Cardiac septum (tissue), 1 donor: Measurements from ENCODE around the gene FNDC3A. TPM values are rescaled to one million over a fixed set of nuclear protein-coding genes. Genes with fewer than 3 reads are reported as not detected.
"Not testable (repeated sequence)": the region's sequence is repeated elsewhere in the genome, so short reads cannot be mapped to it uniquely, and the experiment has no call there.

ENCODE experiments used
- DNase-seq: peaks from one replicate; pipeline ENCODE4 v3.0.0-alpha.2; 2020; ENCODE audit warnings: low spot score
- intact Hi-C: fragments of 100-400 bp; cut with DNase I; formaldehyde crosslinking; loops from one replicate; pipeline ENCODE4 v1.14.0; 2022
- total RNA-seq: library from RNA; stranded (reverse); fragmentation: NEBNext Ultra II Directional; extraction: Animal tissue kit (Norgen Biotek cat#: 25700); gene quantifications from one replicate; pipeline ENCODE4 v1.2.1, GENCODE V29; 2021
- donor health status: DM: no; HTN: no; CAD: no.

Gene FNDC3A
- total RNA-seq, 1 donor from 2014 or later = 27.3 TPM

DNA sequence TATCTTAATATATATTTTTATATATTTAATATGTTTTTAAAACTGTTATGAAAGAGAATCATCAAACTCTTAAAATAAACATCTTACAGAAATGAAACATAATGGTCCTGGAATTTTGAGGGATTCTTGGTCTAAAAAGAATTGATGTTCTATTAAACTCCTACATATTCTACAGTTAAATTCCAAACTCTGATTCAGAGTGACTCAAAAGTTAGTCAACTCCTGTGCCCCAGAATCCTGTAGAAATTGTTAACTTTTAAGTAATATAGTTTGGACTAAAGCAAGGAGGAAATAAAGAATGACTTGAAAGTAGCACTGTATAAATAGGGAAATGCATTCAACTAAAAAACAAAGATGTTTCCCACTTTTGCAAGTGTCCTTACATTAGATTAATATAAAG, 47.7 kb downstream of the FNDC3A start:
- intact Hi-C loops = no loop called here
- no peak for DNase-seq

DNA sequence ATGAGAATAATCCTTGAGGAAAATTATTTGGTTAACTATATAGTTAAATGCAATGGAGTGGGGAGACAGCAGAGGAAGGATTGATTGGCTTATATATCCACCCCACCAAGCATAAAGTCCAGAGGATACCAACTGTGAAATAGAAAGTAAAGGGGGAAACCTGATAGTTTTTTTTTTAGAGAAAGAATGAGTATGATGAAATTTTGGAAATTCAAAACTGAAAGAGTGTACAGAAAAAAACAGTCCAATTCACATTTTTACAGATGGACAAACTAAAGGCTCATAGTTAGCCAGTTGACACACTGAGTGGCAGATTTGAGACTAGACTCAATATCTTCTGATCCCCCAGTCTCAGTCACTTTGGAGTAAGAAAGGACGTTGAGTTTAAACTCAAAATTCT, 51.1 kb downstream of the FNDC3A start:
- no peak for DNase-seq
- intact Hi-C loops = no loop called here

DNA sequence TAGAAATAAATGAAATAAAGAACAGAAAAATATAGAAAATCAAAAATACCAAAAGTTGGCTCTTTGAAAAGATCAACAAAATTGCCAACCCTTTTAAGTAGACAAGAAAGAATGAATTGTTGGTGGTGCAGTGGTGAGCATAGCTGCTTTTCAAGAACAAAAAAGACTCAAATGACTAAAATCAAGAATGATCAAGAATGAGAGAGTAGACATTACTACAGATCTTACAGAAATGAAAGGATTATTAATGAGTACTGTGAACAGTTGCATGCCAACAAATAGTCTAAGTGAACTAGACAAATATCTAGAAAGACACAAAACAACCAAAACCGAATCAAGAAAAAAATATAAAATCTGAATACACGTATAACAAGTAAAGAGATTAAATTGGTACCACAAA, 53.9 kb downstream of the FNDC3A start:
- intact Hi-C loops = no loop called here
- DNase-seq = no peak

DNA sequence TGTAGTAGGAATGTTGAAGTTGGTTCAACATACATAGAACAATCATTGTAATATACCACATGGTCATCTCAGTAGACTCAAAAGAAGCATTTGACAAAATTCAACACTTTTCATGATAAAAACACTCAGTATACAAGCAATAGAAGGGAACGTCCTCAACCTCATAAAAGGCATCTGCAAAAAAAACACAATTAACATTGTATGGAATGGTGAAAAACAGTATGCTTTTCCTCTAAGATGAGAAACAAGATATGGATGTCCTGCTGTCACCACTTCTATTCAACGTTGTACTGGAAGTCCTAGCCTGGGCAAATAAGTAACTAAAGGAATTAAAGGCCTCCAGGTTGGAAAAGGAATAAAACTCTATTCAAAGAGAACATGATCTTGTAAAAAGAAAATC, 54.5 kb downstream of the FNDC3A start:
- intact Hi-C loops = no loop called here

DNA sequence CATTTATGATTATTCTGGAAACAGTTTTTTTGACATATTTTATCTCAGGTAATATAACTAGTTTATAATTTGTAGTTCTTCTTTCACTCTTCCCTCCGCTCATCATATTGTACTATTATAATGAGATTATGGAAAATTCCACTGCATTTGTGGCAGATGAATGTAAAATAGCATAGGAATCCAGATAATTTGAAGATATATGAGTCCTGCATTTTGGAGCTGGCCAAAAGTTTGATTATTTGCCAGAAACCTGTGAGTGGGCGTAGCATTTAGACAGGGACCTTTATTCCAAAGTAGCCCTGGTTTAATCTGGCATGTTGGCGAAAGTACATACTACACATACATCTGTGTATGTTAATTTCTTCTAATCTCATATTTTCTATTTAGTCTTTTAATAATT, 65.2 kb downstream of the FNDC3A start:
- DNase-seq = no peak
- intact Hi-C loops = no loop called here

More for the DNA sequence above, 54.5 kb downstream of the FNDC3A start:
- DNase-seq = no peak

- DNase-seq = no peak
- intact Hi-C loops = no loop called here
These were observed 66.8 kb downstream of the FNDC3A start for GRCh38 chr13:49042476-49042875.

DNA sequence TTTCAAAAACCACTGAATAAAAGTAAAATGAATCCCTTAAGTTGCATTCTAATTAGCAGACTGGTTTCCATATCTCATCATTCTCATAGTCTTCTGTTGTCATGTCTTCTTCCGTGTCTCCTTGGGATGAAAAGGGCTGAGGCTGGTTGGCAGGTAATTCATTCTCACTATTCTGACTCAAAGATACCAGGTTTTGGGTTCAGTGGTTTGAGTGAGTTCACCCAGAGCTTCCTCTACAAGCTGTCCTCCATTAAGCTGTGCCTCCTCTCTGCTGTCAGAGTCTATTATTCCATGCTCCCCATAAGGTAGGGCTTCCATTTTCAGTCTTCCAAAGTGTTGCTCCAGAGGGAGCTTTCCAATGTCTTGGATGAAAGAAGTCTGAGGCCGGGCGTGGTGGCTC, 68.3 kb downstream of the FNDC3A start:
- intact Hi-C loops = no loop called here
- no peak for DNase-seq

DNA sequence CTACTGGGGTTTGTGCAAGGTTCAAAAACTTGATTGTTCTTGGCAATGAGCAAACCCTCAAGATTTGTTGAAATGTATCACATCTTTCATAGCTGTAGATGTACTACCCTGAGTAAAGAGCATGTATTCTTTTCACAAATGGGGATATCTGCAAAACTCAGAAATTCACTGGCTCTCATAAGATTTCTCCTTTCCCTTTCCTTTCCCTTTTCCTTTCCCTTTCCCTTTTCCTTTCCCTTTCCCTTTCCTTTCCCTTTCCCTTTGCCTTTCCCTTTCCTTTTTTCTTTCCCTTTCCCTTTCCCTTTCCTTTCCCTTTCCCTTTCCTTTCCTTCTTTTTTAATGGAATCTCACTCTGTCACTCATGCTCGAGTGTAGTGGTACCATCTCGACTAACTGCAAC, 69.1 kb downstream of the FNDC3A start:
- no peak for DNase-seq
- intact Hi-C loops = no loop called here

DNA sequence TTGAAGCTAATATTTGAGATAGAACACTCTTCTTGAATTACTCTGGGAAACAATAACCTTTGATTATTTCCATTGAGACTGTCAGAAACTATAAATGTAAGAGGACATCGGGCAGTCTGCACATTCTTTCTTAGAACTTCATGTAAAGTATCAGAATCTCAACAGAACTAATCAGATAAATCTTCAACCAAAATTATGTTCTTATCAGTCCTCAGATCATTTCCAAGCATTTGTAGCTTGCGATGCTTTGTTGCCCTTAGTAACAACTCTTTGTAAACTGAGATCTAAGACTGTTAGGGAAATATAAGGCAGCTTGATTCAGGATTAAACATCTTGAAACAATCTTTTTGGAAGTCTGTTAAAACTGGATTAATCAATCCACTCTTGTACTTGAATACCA, 70.3 kb downstream of the FNDC3A start:
- no peak for DNase-seq
- intact Hi-C loops = no loop called here

DNA sequence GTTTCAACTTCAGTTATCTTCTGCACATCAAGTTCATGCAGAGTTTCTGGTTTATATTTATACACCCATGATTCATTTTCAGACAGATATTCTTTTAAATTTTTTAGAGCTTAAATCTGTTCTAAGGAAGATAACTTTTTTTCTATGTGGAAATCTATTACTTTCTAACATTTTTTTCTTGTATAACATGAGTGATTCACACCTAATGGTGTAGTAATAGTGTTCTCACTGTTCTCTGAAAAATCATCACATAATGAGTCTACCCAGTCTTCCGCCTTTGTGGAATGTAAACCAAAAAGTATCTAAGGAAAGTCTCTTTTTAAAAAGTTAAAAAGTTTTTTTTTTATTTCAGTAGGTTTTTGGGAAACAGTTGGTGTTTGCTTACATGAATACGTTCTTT, 70.8 kb downstream of the FNDC3A start:
- no peak for DNase-seq
- intact Hi-C loops = no loop called here

GRCh38 chr13:49052813-49053212, 77.1 kb downstream of the FNDC3A start:
- intact Hi-C loops = no loop called here
- no peak for DNase-seq

DNA sequence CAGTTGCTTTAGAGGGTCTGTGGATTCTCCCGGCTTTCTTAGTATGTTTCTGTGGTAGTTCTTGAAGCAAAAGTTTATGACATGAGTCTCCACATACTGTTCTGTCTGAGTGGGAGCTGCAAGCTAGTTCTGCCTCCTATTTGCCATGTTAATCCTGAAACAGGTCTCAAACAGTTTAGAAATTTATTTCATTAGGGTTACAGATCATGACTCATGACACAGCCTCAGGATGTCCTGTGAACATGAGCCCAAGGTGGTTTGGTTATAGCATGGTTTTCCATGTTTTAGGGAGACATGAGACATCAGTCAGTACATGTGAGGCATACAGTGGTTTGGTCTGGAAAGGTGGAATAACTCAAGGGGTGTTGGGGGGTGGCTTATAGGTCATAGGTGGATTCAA, 77.5 kb downstream of the FNDC3A start:
- intact Hi-C loops = no loop called here
- no peak for DNase-seq

DNA sequence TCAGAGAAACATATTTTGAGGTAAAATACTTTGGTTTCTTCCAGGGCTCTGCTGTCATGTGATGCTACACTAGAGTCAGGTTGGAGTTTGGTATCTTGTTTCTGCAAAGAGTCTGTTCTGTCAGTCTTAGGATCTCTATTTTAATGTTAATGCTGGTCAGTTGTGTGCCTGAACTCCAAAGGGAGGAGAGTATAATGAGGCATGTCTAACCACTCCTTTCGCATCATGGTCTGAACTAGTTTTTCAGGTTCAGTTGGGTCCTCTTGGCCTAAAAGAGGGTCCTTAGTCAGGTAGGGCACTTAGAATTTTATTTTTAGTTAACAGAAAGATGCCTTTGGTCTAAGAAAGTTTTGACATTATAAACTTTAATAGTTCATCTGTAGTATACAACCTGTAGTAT, 78.2 kb downstream of the FNDC3A start:
- intact Hi-C loops = no loop called here
- DNase-seq = no peak

GRCh38 chr13:49055021-49055420, 79.3 kb downstream of the FNDC3A start:
- intact Hi-C loops = no loop called here
- no peak for DNase-seq

GRCh38 chr13:49057176-49057575, 81.5 kb downstream of the FNDC3A start:
- DNase-seq = no peak
- intact Hi-C loops = no loop called here

GRCh38 chr13:49058761-49059160, 83.0 kb downstream of the FNDC3A start:
- intact Hi-C loops = no loop called here
- DNase-seq = no peak

DNA sequence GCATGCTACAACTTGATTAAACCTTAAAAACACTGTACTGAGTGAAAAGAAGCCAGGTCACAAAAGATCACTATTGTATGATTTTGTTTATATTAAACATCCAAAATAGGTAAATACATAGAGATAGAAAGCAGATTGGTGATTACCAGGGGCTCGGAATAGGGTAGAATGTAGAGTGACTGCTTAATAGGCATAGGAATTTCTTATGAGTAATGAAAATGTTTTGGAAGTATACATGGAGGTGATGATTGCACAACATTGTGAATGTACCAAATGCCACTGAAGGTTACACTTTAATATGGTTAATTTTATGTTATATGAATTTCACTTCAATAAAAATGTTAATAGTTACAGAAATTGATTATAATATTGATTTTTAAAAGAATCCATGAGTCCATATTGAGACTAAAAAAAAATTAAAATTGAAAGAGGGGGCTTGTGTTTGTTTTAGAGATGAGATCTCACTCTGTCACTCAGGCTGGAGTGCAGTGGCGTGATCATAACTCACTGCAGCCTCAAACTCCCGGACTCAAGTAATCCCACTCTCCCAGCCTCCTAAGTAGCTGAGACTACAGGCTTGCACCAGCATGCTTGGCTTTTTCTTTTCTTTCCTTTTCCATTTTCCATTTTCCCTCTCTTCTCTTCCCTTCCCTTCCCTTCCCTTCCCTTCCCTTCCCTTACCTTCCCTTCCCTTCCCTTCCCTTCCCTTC, 85.1 kb downstream of the FNDC3A start:
- intact Hi-C loops = no loop called here
- DNase-seq = no peak

DNA sequence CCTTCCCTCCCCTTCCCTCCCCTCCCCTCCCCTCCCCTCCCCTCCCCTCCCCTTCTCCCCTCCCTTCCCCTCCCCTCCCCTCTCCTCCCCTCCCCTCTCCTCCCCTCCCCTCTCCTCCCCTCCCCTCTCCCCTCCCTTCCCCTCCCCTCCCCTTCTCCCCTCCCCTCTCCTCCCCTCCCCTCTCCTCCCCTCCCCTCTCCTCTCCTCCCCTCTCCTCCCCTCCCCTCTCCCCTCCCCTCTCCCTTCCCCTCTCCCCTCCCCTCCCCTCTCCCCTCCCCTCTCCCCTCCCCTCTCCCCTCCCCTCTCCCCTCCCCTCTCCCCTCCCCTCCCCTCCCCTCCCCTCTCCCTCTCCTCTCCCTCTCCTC, 85.7 kb downstream of the FNDC3A start:
- DNase-seq, intact Hi-C loops: not testable (repeated sequence)

GRCh38 chr13:49062297-49062896, 86.7 kb downstream of the FNDC3A start:
- intact Hi-C loops = no loop called here
- no peak for DNase-seq

GRCh38 chr13:49063011-49063410, 87.3 kb downstream of the FNDC3A start:
- DNase-seq = no peak
- intact Hi-C loops = no loop called here

GRCh38 chr13:49063497-49063896, 87.8 kb downstream of the FNDC3A start:
- intact Hi-C loops = no loop called here
- no peak for DNase-seq

- no peak for DNase-seq
- intact Hi-C loops = no loop called here
These were observed 88.8 kb downstream of the FNDC3A start for GRCh38 chr13:49064476-49064875.
